A549 (cell line): ENCODE measurements around the gene GOLGA6A. TPM values are rescaled to one million over a fixed set of nuclear protein-coding genes. Genes with fewer than 3 reads are reported as not detected.

ENCODE experiments used
- ATAC-seq, 2 experiments: fragments of 200-7000 bp in 1 of 2; fragments of >200 bp in 1 of 2; cut with Nextera tagmentation in 1 of 2; cut with Tn5 transposase in 1 of 2; 3 replicates each; pipeline versions ENCODE4 v1.8.0 to v1.9.1; 2018 to 2020; ENCODE audit warnings: mild to moderate bottlenecking in 1 of 2, moderate library complexity in 1 of 2
- CTCF ChIA-PET: fragments of 300-600 bp; sonication (Branson Sonifier 250); formaldehyde crosslinking; extraction: SDS; loops from one replicate; lab custom pipeline; 2021; ENCODE audit warnings: antibody characterized with exemption, inconsistent platforms; lab: Yijun Ruan, JAX
- POLR2A ChIA-PET: fragments of 350-600 bp; formaldehyde crosslinking; extraction: SDS; loops from one replicate; lab custom pipeline; 2021; ENCODE audit warnings: antibody characterized with exemption, inconsistent platforms; lab: Yijun Ruan, JAX
- DNase-seq, 2 experiments: peaks; one replicate each; pipeline versions ENCODE4 v3.0.0 to v3.0.0-alpha.2; 2011 to 2016; ENCODE audit warnings: low read depth in 1 of 2, low spot score in 1 of 2
- FAIRE-seq: peaks from 2 replicates; lab custom pipeline; 2011; peaks lifted over from hg19 to GRCh38; lab: Jason Lieb, UNC
- H3K27ac ChIP-seq, 2 experiments: fragments of >200 bp; sonication (Bioruptor Twin); formaldehyde crosslinking; 3 replicates each; pipeline ENCODE4 v1.5.1; 2016 to 2017
- H3K4me1 ChIP-seq: fragments of >200 bp; sonication (Bioruptor Twin); formaldehyde crosslinking; 3 replicates; pipeline ENCODE4 v1.6.1; 2016
- H3K4me2 ChIP-seq: fragments of >200 bp; sonication (Bioruptor Twin); formaldehyde crosslinking; 3 replicates; pipeline ENCODE4 v1.6.1; 2016
- H3K4me3 ChIP-seq: fragments of >200 bp; sonication (Bioruptor Twin); formaldehyde crosslinking; 3 replicates; pipeline ENCODE4 v1.5.1; 2016
- H3K9me3 ChIP-seq: fragments of >200 bp; sonication (Bioruptor Twin); formaldehyde crosslinking; 3 replicates; pipeline ENCODE4 v1.6.1; 2016
- E2F6 ChIP-seq: IDR thresholded peaks from 2 replicates; pipeline ENCODE4 v1.6.1; 2012; ENCODE audit warnings: low read depth, borderline replicate concordance
- EHF ChIP-seq: fragments of 250-450 bp; sonication (Bioruptor Pico); IDR thresholded peaks from 2 replicates; pipeline ENCODE4 v1.5.0; 2020; ENCODE audit warnings: mild to moderate bottlenecking
- EHMT2 ChIP-seq: fragments of 200-600 bp; sonication (generic); IDR thresholded peaks from 2 replicates; pipeline ENCODE4 v1.6.1; 2016; ENCODE audit warnings: antibody characterized with exemption, low read depth, mild to moderate bottlenecking, moderate library complexity
- ELK1 ChIP-seq: fragments of 150-350 bp; IDR thresholded peaks from 2 replicates; pipeline ENCODE4 v1.6.1; 2014; ENCODE audit warnings: low read depth, mild to moderate bottlenecking, low read length
- ESRRA ChIP-seq: fragments of 150-350 bp; IDR thresholded peaks from 2 replicates; pipeline ENCODE4 v1.6.1; 2014; ENCODE audit warnings: mild to moderate bottlenecking, low read length, borderline replicate concordance
- FOSL2 ChIP-seq, 2 experiments: fragments of 450-650 bp in 1 of 2; fragments of >200 bp in 1 of 2; sonication (Bioruptor Twin) in 1 of 2; formaldehyde crosslinking; IDR thresholded peaks; 2 replicates each; pipeline versions ENCODE4 v1.5.0 to v1.6.1; 2016 to 2020; ENCODE audit warnings: mild to moderate bottlenecking in 1 of 2, moderate library complexity in 1 of 2
- FOXS1 ChIP-seq: fragments of 250-450 bp; sonication (Bioruptor Pico); IDR thresholded peaks from 2 replicates; pipeline ENCODE4 v1.5.0; 2020; ENCODE audit warnings: mild to moderate bottlenecking, moderate library complexity
- HOXB5 ChIP-seq: fragments of 250-450 bp; sonication (Bioruptor Pico); IDR thresholded peaks from 2 replicates; pipeline ENCODE4 v1.5.0; 2020; ENCODE audit warnings: mild to moderate bottlenecking, moderate library complexity
- JUN ChIP-seq, 2 experiments: fragments of >200 bp; sonication (Bioruptor Twin); formaldehyde crosslinking; IDR thresholded peaks; 2 replicates in 1 of 2; 3 replicates in 1 of 2; pipeline ENCODE4 v1.6.1; 2016 to 2017
- MAFK ChIP-seq: fragments of 450-650 bp; IDR thresholded peaks from 2 replicates; pipeline ENCODE4 v1.6.1; 2014; ENCODE audit not compliant: partially characterized antibody
- MAX ChIP-seq: IDR thresholded peaks from 2 replicates; pipeline ENCODE4 v1.6.1; 2012
- MAZ ChIP-seq: fragments of 150-350 bp; IDR thresholded peaks from 2 replicates; pipeline ENCODE4 v1.6.1; 2014; ENCODE audit warnings: antibody characterized with exemption, low read depth, low read length, borderline replicate concordance
- MYC ChIP-seq: IDR thresholded peaks from 2 replicates; pipeline ENCODE4 v1.6.1; 2012; ENCODE audit warnings: mild to moderate bottlenecking, inconsistent platforms, low read length, improper control_type of control experiment, borderline replicate concordance
- NR3C1 ChIP-seq: fragments of >200 bp; sonication (Bioruptor Twin); formaldehyde crosslinking; IDR thresholded peaks from 3 replicates; pipeline ENCODE4 v1.6.1; 2017
- RAD21 ChIP-seq, 2 experiments: fragments of >200 bp in 1 of 2; sonication (Bioruptor Twin) in 1 of 2; formaldehyde crosslinking in 1 of 2; IDR thresholded peaks in 1 of 2; conservative IDR thresholded peaks in 1 of 2; 2 replicates in 1 of 2; 3 replicates in 1 of 2; pipeline ENCODE4 v1.6.1; 2012 to 2018; ENCODE audit warnings: inconsistent platforms in 1 of 2
- RARB ChIP-seq: fragments of 250-450 bp; sonication (Bioruptor Pico); IDR thresholded peaks from 2 replicates; pipeline ENCODE4 v1.8.0; 2021; ENCODE audit warnings: mild to moderate bottlenecking, moderate library complexity
- REST ChIP-seq: fragments of 200-600 bp; sonication (generic); IDR thresholded peaks from 2 replicates; pipeline ENCODE4 v1.6.1; 2016; ENCODE audit warnings: antibody characterized with exemption, mild to moderate bottlenecking, moderate library complexity
- SMC3 ChIP-seq: fragments of >200 bp; sonication (Bioruptor Twin); formaldehyde crosslinking; IDR thresholded peaks from 3 replicates; pipeline ENCODE4 v1.6.1; 2018; ENCODE audit warnings: inconsistent platforms
- SREBF2 ChIP-seq: fragments of 450-650 bp; IDR thresholded peaks from 2 replicates; pipeline ENCODE4 v1.6.1; 2014; ENCODE audit warnings: mild to moderate bottlenecking, moderate library complexity
- TFCP2L1 ChIP-seq: fragments of 250-450 bp; sonication (Bioruptor Pico); IDR thresholded peaks from 2 replicates; pipeline ENCODE4 v1.5.0; 2021; ENCODE audit warnings: mild to moderate bottlenecking
- ZFP36 ChIP-seq: fragments of 450-650 bp; IDR thresholded peaks from 2 replicates; pipeline ENCODE4 v1.6.1; 2014; ENCODE audit warnings: borderline replicate concordance; ENCODE audit not compliant: partially characterized antibody
- WGBS: methylation state at CpG from one replicate; pipeline ENCODE4 v1.1.6; 2017; ENCODE audit errors: missing lambda C conversion rate; 5-methylcytosine and 5-hydroxymethylcytosine counted together
- polyA plus RNA-seq, 4 experiments: library from polyadenylated mRNA; depleted of rRNA in 3 of 4; stranded (reverse); fragments of >200 nt; fragmentation: RNase III in 1 of 4; extraction: RNeasy Plus Mini Kit Qiagen cat#74134 plus additional on column Dnase treatment in 1 of 4; gene quantifications; 2 replicates in 3 of 4; 3 replicates in 1 of 4; pipeline ENCODE4 v1.2.3, GENCODE V29; 2011 to 2017

The GOLGA6A gene
- polyA plus RNA-seq, 2 of the 4 experiments (the other 2 are of a cell fraction): 0.03 to 0.05 TPM

GRCh38 chr15:74050556-74051234 is 31.7 kb downstream of the GOLGA6A start:
- CTCF ChIA-PET: interaction anchor here (0.8 to 9.8 kb wide), 9 partner anchors 11 to 270 kb away, joined by 3 to 98 read pairs (median 14); no protein-coding TSS in a partner anchor
- POLR2A ChIA-PET: no interaction called here

GRCh38 chr15:74050127-74050526 is 32.2 kb downstream of the GOLGA6A start:
- FAIRE-seq: no peak
- ChIA-PET CTCF (interaction anchor here (0.8 to 9.8 kb wide), 8 partner anchors 10 to 274 kb away, joined by 3 to 70 read pairs (median 10); no protein-coding TSS in a partner anchor), POLR2A (no interaction called here)
- 64% methylated on average over 5 of the region's 5 CpGs for WGBS
- no peak for TF ChIP-seq E2F6
- TF ChIP-seq FOSL2 (IDR thresholded peaks at IDR 0.05): no peak
- no peak for TF ChIP-seq FOSL2 (CRISPR knock-in tag; IDR thresholded peaks at IDR 0.05)
- peaks cover 19% of the 10 kb centered on the region; the same call in 2 of the 3 replicates for H3K4me1 ChIP-seq
- H3K4me3 ChIP-seq: no peak overlapping the region
- H3K9me3 ChIP-seq: no peaks in the 10 kb centered on the region
- H3K27ac ChIP-seq: no peak overlapping the region
- H3K4me2 ChIP-seq: no peak overlapping the region
- ATAC-seq: no peak
- DNase-seq: no peak

More at GRCh38 chr15:74050556-74051234, 31.7 kb downstream of the GOLGA6A start:
- no peak for TF ChIP-seq REST
- TF ChIP-seq FOXS1 (CRISPR knock-in tag): no peak
- TF ChIP-seq RARB (CRISPR knock-in tag): no peak
- TF ChIP-seq ELK1: no peak
- TF ChIP-seq MAZ: no peak
- no peak for TF ChIP-seq ZFP36
- TF ChIP-seq ESRRA: no peak
- no peak for TF ChIP-seq E2F6
- 85% methylated on average over 7 of the region's 8 CpGs for WGBS
- Histone ChIP-seq H3K4me3 (no peak overlapping the region), H3K27ac (peak overlapping the region in 1 of 2 experiments; percentile 42; a peak in 1 of 6 replicates), H3K4me2 (0 out of 3 replicates have a peak overlapping the region, but pooled peaks have one; percentile 18), H3K9me3 (no peaks in the 10 kb centered on the region), H3K4me1 (peaks cover 19% of the 10 kb centered on the region; the same call in 2 of the 3 replicates)
- no peak for FAIRE-seq
- ATAC-seq: no peak
- no peak for DNase-seq

- ChIA-PET POLR2A (no interaction called here), CTCF (interaction anchor here (1.6 to 6.1 kb wide), 4 partner anchors 8 to 277 kb away, joined by 6 to 70 read pairs (median 31); no protein-coding TSS in a partner anchor)
- ATAC-seq (no peak), FAIRE-seq (no peak), DNase-seq (no peak)
- 76% methylated on average over 7 of the region's 7 CpGs for WGBS
- H3K9me3 ChIP-seq: no peaks in the 10 kb centered on the region
- H3K4me2 ChIP-seq: no peak overlapping the region
- H3K27ac ChIP-seq: no peak overlapping the region
- no peak overlapping the region for H3K4me3 ChIP-seq
- TF ChIP-seq SMC3 (no peak), MAFK (no peak), JUN (IDR thresholded peaks at IDR 0.05) (no peak), EHF (CRISPR knock-in tag) (no peak), HOXB5 (CRISPR knock-in tag) (no peak), SREBF2 (no peak), MYC (no peak), TFCP2L1 (no peak), MAX (no peak), RAD21 (conservative IDR thresholded peaks at IDR 0.05 in 1 of 2, IDR thresholded peaks at IDR 0.05 in 1 of 2) (no peak), E2F6 (no peak), EHMT2 (no peak), NR3C1 (no peak), FOSL2 (IDR thresholded peaks at IDR 0.05) (no peak), FOSL2 (CRISPR knock-in tag; IDR thresholded peaks at IDR 0.05) (no peak)
- H3K4me1 ChIP-seq: peaks cover 7% of the 10 kb centered on the region; the same call in 2 of the 3 replicates
These were observed 36.1 kb downstream of the GOLGA6A start for GRCh38 chr15:74046275-74046674.
